Gastrocnemius medialis (tissue), 4 donors: ENCODE data around the gene CYP4X1.
"Not testable (repeated sequence)": the region's sequence is repeated elsewhere in the genome, so short reads cannot be mapped to it uniquely, and the experiment has no call there.

Source experiments
- POLR2A ChIP-seq, 2 donors: fragments of 450-650 bp; IDR thresholded peaks; one replicate each; pipeline ENCODE4 v1.6.1; 2017; ENCODE audit warnings: antibody characterized with exemption in 2 of 2, mild to moderate bottlenecking in 2 of 2, moderate library complexity in 2 of 2
- TF ChIP-seq, protein P1 (sequence below), 5 experiments: fragments of 450-650 bp in 3 of 5; fragments of 200-600 bp in 2 of 5; sonication (generic) in 2 of 5; IDR thresholded peaks in 4 of 5; conservative IDR thresholded peaks in 1 of 5; 1 replicate in 4 of 5; 2 replicates in 1 of 5; pipeline ENCODE4 v1.5.1; 2016 to 2019; ENCODE audit warnings: antibody characterized with exemption in 5 of 5, mild to moderate bottlenecking in 3 of 5, moderate library complexity in 3 of 5

DNA sequence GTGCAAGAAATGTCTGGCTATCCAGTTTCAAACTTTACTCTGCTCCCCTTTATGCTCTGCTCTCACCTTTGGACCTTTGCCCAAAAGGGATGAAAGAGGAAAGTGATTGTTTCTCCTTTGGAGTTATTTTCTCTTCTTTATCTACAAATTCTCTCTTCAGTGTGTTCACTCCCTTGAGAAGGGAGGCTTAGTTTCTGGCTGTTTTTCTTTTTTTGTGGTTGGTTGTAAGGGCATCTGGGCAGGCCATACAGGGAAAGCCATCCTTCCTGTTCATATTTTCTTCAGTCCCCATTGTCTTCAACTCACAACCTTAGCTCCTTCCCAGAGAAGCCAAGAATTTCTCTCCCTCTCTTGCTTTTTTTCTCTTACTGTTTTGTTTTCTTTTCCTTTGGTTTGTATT is 46.0 kb downstream of the CYP4X1 start:
- TF ChIP-seq, protein P1, sequence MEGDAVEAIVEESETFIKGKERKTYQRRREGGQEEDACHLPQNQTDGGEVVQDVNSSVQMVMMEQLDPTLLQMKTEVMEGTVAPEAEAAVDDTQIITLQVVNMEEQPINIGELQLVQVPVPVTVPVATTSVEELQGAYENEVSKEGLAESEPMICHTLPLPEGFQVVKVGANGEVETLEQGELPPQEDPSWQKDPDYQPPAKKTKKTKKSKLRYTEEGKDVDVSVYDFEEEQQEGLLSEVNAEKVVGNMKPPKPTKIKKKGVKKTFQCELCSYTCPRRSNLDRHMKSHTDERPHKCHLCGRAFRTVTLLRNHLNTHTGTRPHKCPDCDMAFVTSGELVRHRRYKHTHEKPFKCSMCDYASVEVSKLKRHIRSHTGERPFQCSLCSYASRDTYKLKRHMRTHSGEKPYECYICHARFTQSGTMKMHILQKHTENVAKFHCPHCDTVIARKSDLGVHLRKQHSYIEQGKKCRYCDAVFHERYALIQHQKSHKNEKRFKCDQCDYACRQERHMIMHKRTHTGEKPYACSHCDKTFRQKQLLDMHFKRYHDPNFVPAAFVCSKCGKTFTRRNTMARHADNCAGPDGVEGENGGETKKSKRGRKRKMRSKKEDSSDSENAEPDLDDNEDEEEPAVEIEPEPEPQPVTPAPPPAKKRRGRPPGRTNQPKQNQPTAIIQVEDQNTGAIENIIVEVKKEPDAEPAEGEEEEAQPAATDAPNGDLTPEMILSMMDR (IDR thresholded peaks at IDR 0.05 in 4 of 5, conservative IDR thresholded peaks at IDR 0.05 in 1 of 5): not testable (repeated sequence)
- TF ChIP-seq POLR2A (IDR thresholded peaks at IDR 0.05): not testable (repeated sequence)
